Astrocyte (in vitro differentiated cells and primary cell): ENCODE measurements around the gene RPS6KA2. TPM values are rescaled to one million over a fixed set of nuclear protein-coding genes. Genes with fewer than 3 reads are reported as not detected.

Experiments
- DNase-seq: peaks from one replicate; pipeline ENCODE4 v3.0.0-alpha.2; 2010; ENCODE audit warnings: low read depth
- FAIRE-seq: peaks from 2 replicates; lab custom pipeline; 2011; peaks lifted over from hg19 to GRCh38; lab: Jason Lieb, UNC
- H2AFZ ChIP-seq: 2 replicates; pipeline ENCODE4 v1.6.0; 2012; ENCODE audit warnings: low read depth, low read length, inconsistent platforms
- H3K27ac ChIP-seq: 2 replicates; pipeline ENCODE4 v1.5.1; 2011; ENCODE audit warnings: low read depth, low read length, inconsistent platforms
- H3K27me3 ChIP-seq: 2 replicates; pipeline ENCODE4 v1.6.0; 2011; ENCODE audit warnings: low read length, inconsistent platforms; ENCODE audit not compliant: insufficient read depth
- H3K36me3 ChIP-seq: 2 replicates; pipeline ENCODE4 v1.5.1; 2011; ENCODE audit warnings: low read length, inconsistent platforms; ENCODE audit not compliant: insufficient read depth
- H3K4me1 ChIP-seq: 2 replicates; pipeline ENCODE4 v1.5.1; 2011; ENCODE audit warnings: low read length, inconsistent platforms; ENCODE audit not compliant: insufficient read depth
- H3K4me2 ChIP-seq: 2 replicates; pipeline ENCODE4 v1.6.0; 2012; ENCODE audit warnings: low read length, inconsistent platforms
- H3K4me3 ChIP-seq: 2 replicates; pipeline ENCODE4 v1.5.1; 2011; ENCODE audit warnings: low read depth, mild to moderate bottlenecking, low read length, inconsistent platforms; ENCODE audit not compliant: insufficient read depth
- H3K79me2 ChIP-seq: 2 replicates; pipeline ENCODE4 v1.6.0; 2012; ENCODE audit warnings: mild to moderate bottlenecking, low read length, inconsistent platforms; ENCODE audit not compliant: insufficient read depth
- H3K9ac ChIP-seq: 2 replicates; pipeline ENCODE4 v1.6.0; 2012; ENCODE audit warnings: mild to moderate bottlenecking, low read length, inconsistent platforms
- H3K9me3 ChIP-seq: 2 replicates; pipeline ENCODE4 v1.5.1; 2012; ENCODE audit warnings: low read depth, mild to moderate bottlenecking, low read length, inconsistent platforms; ENCODE audit not compliant: insufficient read depth
- H4K20me1 ChIP-seq: 2 replicates; pipeline ENCODE4 v1.6.0; 2012; ENCODE audit warnings: low read length, inconsistent platforms; ENCODE audit not compliant: insufficient read depth
- H3K27ac Mint-ChIP-seq: one replicate; pipeline ENCODE4 v1.8.0; 2021; ENCODE audit warnings: mild to moderate bottlenecking, mixed read lengths; ENCODE audit not compliant: unreplicated experiment
- H3K27me3 Mint-ChIP-seq: one replicate; pipeline ENCODE4 v1.8.0; 2021; ENCODE audit warnings: low read depth, mixed read lengths; ENCODE audit not compliant: unreplicated experiment
- H3K36me3 Mint-ChIP-seq: one replicate; pipeline ENCODE4 v1.8.0; 2021; ENCODE audit warnings: low read depth, mixed read lengths; ENCODE audit not compliant: unreplicated experiment
- H3K4me1 Mint-ChIP-seq: one replicate; pipeline ENCODE4 v1.8.0; 2021; ENCODE audit warnings: low read depth, mixed read lengths; ENCODE audit not compliant: unreplicated experiment
- H3K4me3 Mint-ChIP-seq: one replicate; pipeline ENCODE4 v1.8.0; 2021; ENCODE audit warnings: mild to moderate bottlenecking, moderate library complexity, mixed read lengths; ENCODE audit not compliant: unreplicated experiment
- H3K9me3 Mint-ChIP-seq: one replicate; pipeline ENCODE4 v1.8.0; 2021; ENCODE audit warnings: mild to moderate bottlenecking, mixed read lengths; ENCODE audit not compliant: unreplicated experiment
- EZH2 ChIP-seq: IDR thresholded peaks from 2 replicates; pipeline ENCODE4 v1.6.1; 2012; ENCODE audit warnings: mild to moderate bottlenecking, low read length, inconsistent platforms; ENCODE audit not compliant: insufficient read depth
- total RNA-seq: library from RNA; stranded (reverse); gene quantifications from 2 replicates; pipeline ENCODE4 v1.2.1, GENCODE V29; 2021
- TF ChIP-seq, protein P1 (sequence below): IDR thresholded peaks from 2 replicates; pipeline ENCODE4 v1.5.1; 2011; ENCODE audit warnings: low read depth, mild to moderate bottlenecking, inconsistent platforms, low read length, moderate library complexity; ENCODE audit not compliant: insufficient read depth

RPS6KA2 gene
- total RNA-seq, 1 donor from 2014 or later = 33.5 TPM

DNA sequence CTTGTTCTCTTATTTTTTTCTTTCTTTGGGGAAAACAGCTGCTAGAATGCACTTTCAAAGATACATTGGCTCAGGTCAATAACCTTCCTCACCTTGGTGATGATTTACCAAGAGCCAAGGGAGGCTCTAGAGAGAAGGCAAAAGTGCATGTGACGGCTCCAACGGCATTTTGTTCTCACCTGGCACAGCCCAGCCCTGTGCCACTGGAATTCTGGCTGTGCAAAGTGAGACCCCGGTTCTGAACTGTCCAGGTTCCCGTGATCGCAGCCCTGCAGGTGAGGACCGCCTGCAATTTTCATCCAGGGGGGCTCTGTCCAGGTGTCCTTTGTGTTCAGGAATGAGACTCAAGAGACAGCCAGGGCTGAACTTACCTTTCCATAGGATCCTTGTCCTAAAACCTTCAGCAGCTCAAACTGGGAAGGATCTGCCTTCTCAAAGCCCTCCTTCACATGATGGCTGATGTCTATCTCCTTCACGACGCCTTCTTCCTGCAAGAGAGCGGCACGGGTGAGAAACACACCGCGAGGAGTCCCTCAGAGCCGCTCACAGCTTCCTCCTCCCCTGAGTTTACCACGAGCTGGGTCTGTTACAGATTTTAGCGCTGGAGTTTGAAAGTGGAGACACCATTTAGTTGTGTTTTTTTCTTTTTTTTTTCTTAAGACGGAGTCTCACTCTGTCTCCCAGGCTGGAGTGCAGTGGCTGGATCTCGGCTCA, 88.6 kb downstream of the RPS6KA2 start:
- no peaks in the 10 kb centered on the region for H3K27me3 ChIP-seq
- TF ChIP-seq, protein P1, sequence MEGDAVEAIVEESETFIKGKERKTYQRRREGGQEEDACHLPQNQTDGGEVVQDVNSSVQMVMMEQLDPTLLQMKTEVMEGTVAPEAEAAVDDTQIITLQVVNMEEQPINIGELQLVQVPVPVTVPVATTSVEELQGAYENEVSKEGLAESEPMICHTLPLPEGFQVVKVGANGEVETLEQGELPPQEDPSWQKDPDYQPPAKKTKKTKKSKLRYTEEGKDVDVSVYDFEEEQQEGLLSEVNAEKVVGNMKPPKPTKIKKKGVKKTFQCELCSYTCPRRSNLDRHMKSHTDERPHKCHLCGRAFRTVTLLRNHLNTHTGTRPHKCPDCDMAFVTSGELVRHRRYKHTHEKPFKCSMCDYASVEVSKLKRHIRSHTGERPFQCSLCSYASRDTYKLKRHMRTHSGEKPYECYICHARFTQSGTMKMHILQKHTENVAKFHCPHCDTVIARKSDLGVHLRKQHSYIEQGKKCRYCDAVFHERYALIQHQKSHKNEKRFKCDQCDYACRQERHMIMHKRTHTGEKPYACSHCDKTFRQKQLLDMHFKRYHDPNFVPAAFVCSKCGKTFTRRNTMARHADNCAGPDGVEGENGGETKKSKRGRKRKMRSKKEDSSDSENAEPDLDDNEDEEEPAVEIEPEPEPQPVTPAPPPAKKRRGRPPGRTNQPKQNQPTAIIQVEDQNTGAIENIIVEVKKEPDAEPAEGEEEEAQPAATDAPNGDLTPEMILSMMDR = no peak
- TF ChIP-seq EZH2 = no peak
- H3K9me3 ChIP-seq = no peaks in the 10 kb centered on the region
- no peaks in the 10 kb centered on the region for H3K79me2 ChIP-seq
- H3K4me2 ChIP-seq = no peak overlapping the region
- no peak overlapping the region for H2AFZ ChIP-seq
- Mint-ChIP-seq H3K4me3 (no peak overlapping the region), H3K4me1 (peaks cover 26% of the 10 kb centered on the region), H3K36me3 (peaks cover 17% of the 10 kb centered on the region), H3K27ac (no peak overlapping the region), H3K27me3 (no peaks in the 10 kb centered on the region), H3K9me3 (no peaks in the 10 kb centered on the region)
- no peaks in the 10 kb centered on the region for H4K20me1 ChIP-seq
- no peak overlapping the region for H3K27ac ChIP-seq
- peaks cover 4% of the 10 kb centered on the region for H3K4me1 ChIP-seq
- no peak overlapping the region for H3K9ac ChIP-seq
- H3K36me3 ChIP-seq = peaks cover 4% of the 10 kb centered on the region
- FAIRE-seq (no peak), DNase-seq (no peak)
- H3K4me3 ChIP-seq = no peak overlapping the region

DNA sequence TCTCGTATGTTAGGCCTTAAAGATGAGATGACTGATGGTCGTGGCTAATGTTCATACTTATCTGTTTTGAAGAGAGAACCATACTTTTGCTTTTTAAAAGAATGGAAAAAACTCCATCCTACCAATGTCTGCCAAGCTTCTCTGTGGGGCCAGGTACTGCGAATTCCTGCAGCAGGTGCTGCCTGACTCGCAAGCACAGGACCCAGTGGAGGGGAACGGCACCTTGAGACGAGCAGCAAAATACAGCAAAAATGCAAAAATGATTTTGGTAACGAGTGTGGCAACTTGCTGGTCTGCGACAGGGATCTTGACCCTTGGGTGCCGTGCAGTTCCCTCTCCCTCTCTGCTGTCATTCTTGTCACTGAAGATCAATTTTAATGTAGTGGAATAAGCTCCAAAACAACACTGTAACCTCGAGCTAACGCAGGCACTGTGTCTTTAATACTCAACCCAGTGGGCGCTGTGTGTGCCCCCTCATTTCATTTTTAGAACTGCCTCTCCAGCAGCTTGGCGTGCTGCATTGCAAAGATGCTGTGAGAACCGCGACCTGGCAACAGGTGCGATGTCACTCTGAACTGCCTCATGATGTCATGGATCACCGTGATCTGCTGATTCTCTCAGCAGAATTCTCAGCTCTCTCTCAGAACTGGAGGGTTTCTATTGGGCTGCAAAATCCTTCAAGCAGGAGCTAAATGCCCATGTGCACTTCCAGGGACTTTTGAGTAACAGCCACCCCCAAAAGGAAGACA, 92.2 kb downstream of the RPS6KA2 start:
- no peak overlapping the region for H3K27ac Mint-ChIP-seq
- no peak for FAIRE-seq

More for the DNA sequence above, 92.2 kb downstream of the RPS6KA2 start:
- H3K27ac ChIP-seq = no peak overlapping the region
- H3K4me2 ChIP-seq = no peak overlapping the region
- Mint-ChIP-seq H3K9me3 (peaks cover under 1% of the 10 kb centered on the region), H3K4me3 (no peak overlapping the region), H3K27me3 (no peaks in the 10 kb centered on the region), H3K4me1 (peaks cover 5% of the 10 kb centered on the region), H3K36me3 (peaks cover 23% of the 10 kb centered on the region)
- no peak overlapping the region for H3K4me3 ChIP-seq
- H3K27me3 ChIP-seq = no peaks in the 10 kb centered on the region
- no peaks in the 10 kb centered on the region for H4K20me1 ChIP-seq
- H3K9ac ChIP-seq = no peak overlapping the region
- peaks cover 4% of the 10 kb centered on the region for H3K36me3 ChIP-seq
- no peak for DNase-seq
- TF ChIP-seq, protein P1 = no peak
- no peak for TF ChIP-seq EZH2
- H2AFZ ChIP-seq = no peak overlapping the region
- H3K4me1 ChIP-seq = no peaks in the 10 kb centered on the region
- H3K79me2 ChIP-seq = no peaks in the 10 kb centered on the region
- no peaks in the 10 kb centered on the region for H3K9me3 ChIP-seq
